Mucosa of descending colon (tissue), 3 donors: ENCODE results near the gene SBF2. TPM values are rescaled to one million over a fixed set of nuclear protein-coding genes. Genes with fewer than 3 reads are reported as not detected.
"Not testable (repeated sequence)": the region's sequence is repeated elsewhere in the genome, so short reads cannot be mapped to it uniquely, and the experiment has no call there.

Source experiments
- ATAC-seq: fragments of 200-7000 bp; cut with Tn5 transposase; one replicate; pipeline ENCODE4 v1.9.1; 2020; ENCODE audit warnings: mild to moderate bottlenecking, moderate library complexity
- DNase-seq, 3 donors: peaks; one replicate each; pipeline ENCODE4 v3.0.0-alpha.2; 2020
- H3K36me3 ChIP-seq: fragments of 200-600 bp; one replicate; pipeline ENCODE4 v1.8.0; 2021; ENCODE audit warnings: low read depth, mild to moderate bottlenecking
- H3K4me1 ChIP-seq: fragments of 200-600 bp; one replicate; pipeline ENCODE4 v1.8.0; 2021; ENCODE audit warnings: low read depth, mild to moderate bottlenecking
- H3K4me3 ChIP-seq: fragments of 200-600 bp; one replicate; pipeline ENCODE4 v1.8.0; 2021; ENCODE audit warnings: mild to moderate bottlenecking
- H3K9me3 ChIP-seq: fragments of 200-600 bp; one replicate; pipeline ENCODE4 v1.8.0; 2021; ENCODE audit warnings: mild to moderate bottlenecking
- CTCF ChIP-seq: fragments of 200-600 bp; IDR thresholded peaks from one replicate; pipeline ENCODE4 v1.8.0; 2022; ENCODE audit warnings: antibody characterized with exemption, mild to moderate bottlenecking
- intact Hi-C, 2 donors: fragments of 100-400 bp; cut with DNase I in 1 of 2; cut with micrococcal nuclease in 1 of 2; formaldehyde crosslinking; loops; one replicate each; pipeline versions ENCODE4 v1.11.0 to v1.11.1; 2022; cut with DNase I, micrococcal nuclease
- total RNA-seq, 3 donors: library from RNA; stranded (reverse); fragmentation: NEBNext Ultra II Directional in 2 of 3; extraction: Animal tissue kit (Norgen Biotek cat#: 25700) in 2 of 3; gene quantifications; one replicate each; pipeline versions ENCODE4 v1.2.1 to v1.2.4, GENCODE V29; 2021 to 2023
- donor health status: DM: no; HTN: no; CAD: no; lungs with moderate emphysema.
- donor health status: DM: no; HTN: no; CAD: no.
- donor health status: DM: no; HTN: yes; CAD: no.

The SBF2 gene
- total RNA-seq, 3 donors from 2014 or later = 35.2 to 60.3 (median 48.2) TPM

- no peaks in the 10 kb centered on the region for H3K4me1 ChIP-seq
- no peak for ATAC-seq
- no peaks in the 10 kb centered on the region for H3K9me3 ChIP-seq
- H3K4me3 ChIP-seq = no peak overlapping the region
- intact Hi-C loops = no loop called here
- DNase-seq = no peak
- H3K36me3 ChIP-seq = no peaks in the 10 kb centered on the region
- no peak for TF ChIP-seq CTCF
These were observed 343.6 kb downstream of the SBF2 start for GRCh38 chr11:9950462-9950861.

GRCh38 chr11:9947231-9947864 is 346.7 kb downstream of the SBF2 start:
- ATAC-seq (no peak), DNase-seq (no peak)
- Histone ChIP-seq H3K9me3 (no peaks in the 10 kb centered on the region), H3K4me3 (no peak overlapping the region), H3K36me3 (no peaks in the 10 kb centered on the region), H3K4me1 (no peaks in the 10 kb centered on the region)
- no peak for TF ChIP-seq CTCF
- intact Hi-C loops = no loop called here

- H3K4me3 ChIP-seq, H3K36me3 ChIP-seq, DNase-seq, intact Hi-C loops, ATAC-seq, H3K4me1 ChIP-seq, H3K9me3 ChIP-seq: not testable (repeated sequence)
These were observed 348.3 kb downstream of the SBF2 start for GRCh38 chr11:9945680-9946079.

- DNase-seq (no peak), ATAC-seq (peak; percentile 29)
- Histone ChIP-seq H3K36me3 (no peaks in the 10 kb centered on the region), H3K4me1 (no peaks in the 10 kb centered on the region), H3K4me3 (no peak overlapping the region), H3K9me3 (no peaks in the 10 kb centered on the region)
- no peak for TF ChIP-seq CTCF
- intact Hi-C loops = no loop called here
These were observed 350.5 kb downstream of the SBF2 start for GRCh38 chr11:9943386-9944110.

GRCh38 chr11:9941991-9942390 is 352.0 kb downstream of the SBF2 start:
- intact Hi-C loops = no loop called here
- H3K4me3 ChIP-seq = no peak overlapping the region
- ATAC-seq = no peak
- no peak for DNase-seq
- no peaks in the 10 kb centered on the region for H3K4me1 ChIP-seq
- no peak for TF ChIP-seq CTCF
- H3K9me3 ChIP-seq = no peaks in the 10 kb centered on the region
- H3K36me3 ChIP-seq = no peaks in the 10 kb centered on the region

- DNase-seq, H3K4me3 ChIP-seq, H3K36me3 ChIP-seq, ATAC-seq, intact Hi-C loops, H3K9me3 ChIP-seq, H3K4me1 ChIP-seq: not testable (repeated sequence)
These were observed 354.9 kb downstream of the SBF2 start for GRCh38 chr11:9939150-9939549.
